ENCODE data around the gene EXOSC5.

Gene EXOSC5

GRCh38 chr19:41403181-41403970 is 6.2 kb upstream of the EXOSC5 start:
- no peak for DNase-seq (ENCODE audit: low read depth)
- TF ChIP-seq, protein P1, sequence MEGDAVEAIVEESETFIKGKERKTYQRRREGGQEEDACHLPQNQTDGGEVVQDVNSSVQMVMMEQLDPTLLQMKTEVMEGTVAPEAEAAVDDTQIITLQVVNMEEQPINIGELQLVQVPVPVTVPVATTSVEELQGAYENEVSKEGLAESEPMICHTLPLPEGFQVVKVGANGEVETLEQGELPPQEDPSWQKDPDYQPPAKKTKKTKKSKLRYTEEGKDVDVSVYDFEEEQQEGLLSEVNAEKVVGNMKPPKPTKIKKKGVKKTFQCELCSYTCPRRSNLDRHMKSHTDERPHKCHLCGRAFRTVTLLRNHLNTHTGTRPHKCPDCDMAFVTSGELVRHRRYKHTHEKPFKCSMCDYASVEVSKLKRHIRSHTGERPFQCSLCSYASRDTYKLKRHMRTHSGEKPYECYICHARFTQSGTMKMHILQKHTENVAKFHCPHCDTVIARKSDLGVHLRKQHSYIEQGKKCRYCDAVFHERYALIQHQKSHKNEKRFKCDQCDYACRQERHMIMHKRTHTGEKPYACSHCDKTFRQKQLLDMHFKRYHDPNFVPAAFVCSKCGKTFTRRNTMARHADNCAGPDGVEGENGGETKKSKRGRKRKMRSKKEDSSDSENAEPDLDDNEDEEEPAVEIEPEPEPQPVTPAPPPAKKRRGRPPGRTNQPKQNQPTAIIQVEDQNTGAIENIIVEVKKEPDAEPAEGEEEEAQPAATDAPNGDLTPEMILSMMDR (IDR thresholded peaks at IDR 0.05; ENCODE audit: insufficient read depth, low read depth, low read length, missing control alignments), result no peak
- H3K4me3 ChIP-seq (ENCODE audit: low read depth, low read length), result no peak overlapping the region

DNA sequence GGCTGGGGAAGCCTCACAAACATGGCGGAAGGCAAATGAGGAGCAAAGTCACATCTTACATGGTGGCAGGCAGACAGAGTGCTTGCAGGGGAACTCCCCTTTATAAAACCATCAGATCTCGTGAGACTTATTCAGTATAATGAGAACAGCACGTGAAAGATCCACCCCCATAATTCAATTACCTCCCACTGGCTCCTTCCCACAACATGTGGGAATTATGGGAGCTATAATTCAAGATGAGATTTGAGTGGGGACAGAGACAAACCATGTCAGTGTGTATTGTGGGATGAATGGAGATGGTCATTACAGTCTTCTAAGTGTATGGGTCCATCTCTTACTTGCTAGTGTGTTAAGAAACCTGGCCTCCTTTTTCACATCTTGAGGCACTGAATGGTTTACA is 4.9 kb upstream of the EXOSC5 start:
- no peak overlapping the region for H3K4me3 ChIP-seq (ENCODE audit: low read depth, low read length)
- TF ChIP-seq, protein P1 (IDR thresholded peaks at IDR 0.05; ENCODE audit: insufficient read depth, low read depth, low read length, missing control alignments), result no peak
- no peak for DNase-seq (ENCODE audit: low read depth)

DNA sequence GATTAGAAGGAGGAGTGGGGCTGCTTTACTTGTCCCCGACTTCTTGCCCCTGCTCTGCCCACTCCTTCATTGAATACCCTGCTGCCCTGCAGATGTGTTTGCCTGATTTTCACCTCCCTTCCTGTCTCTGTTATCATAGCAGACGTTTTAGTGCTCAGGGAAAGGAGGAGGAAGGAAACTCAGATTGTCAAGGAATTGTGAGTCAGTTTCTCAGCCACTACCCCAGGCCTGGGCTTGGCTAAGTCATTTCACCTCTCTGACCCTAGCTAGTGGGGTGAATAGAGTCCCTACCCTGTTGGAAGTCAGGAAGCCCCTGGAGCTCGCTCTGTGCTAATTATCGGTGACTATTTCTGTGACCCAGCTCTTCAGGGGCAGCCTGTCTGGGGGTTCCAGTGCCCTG is 4.3 kb upstream of the EXOSC5 start:
- TF ChIP-seq, protein P1 (IDR thresholded peaks at IDR 0.05; ENCODE audit: insufficient read depth, low read depth, low read length, missing control alignments), result no peak
- DNase-seq (ENCODE audit: low read depth), result no peak
- H3K4me3 ChIP-seq (ENCODE audit: low read depth, low read length), result no peak overlapping the region

- DNase-seq (ENCODE audit: low read depth), result no peak
- TF ChIP-seq, protein P1 (IDR thresholded peaks at IDR 0.05; ENCODE audit: insufficient read depth, low read depth, low read length, missing control alignments), result no peak
- H3K4me3 ChIP-seq (ENCODE audit: low read depth, low read length), result no peak overlapping the region
Measured at GRCh38 chr19:41399525-41399924, 2.4 kb upstream of the EXOSC5 start.

DNA sequence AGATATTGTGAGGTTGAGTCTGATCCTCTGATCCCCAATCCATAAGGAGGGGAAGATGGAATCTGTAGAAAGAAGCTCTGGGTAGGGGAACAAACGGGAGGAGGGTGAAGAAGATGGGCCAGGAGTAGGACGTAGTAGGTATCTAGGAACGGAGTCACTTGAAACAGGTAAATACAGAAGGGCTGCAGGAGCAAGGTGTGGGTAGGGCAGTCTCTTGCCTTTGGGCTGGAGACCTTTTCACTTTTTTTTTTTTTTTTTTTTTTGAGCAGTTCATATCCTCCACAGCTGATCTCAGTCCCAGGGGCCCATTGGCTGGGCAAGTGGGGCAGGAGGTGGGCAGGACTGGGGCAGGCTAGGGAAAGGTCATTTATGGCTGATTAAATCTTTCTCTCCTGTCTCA is 1.9 kb upstream of the EXOSC5 start:
- TF ChIP-seq, protein P1 (IDR thresholded peaks at IDR 0.05; ENCODE audit: insufficient read depth, low read depth, low read length, missing control alignments), result no peak
- no peak for DNase-seq (ENCODE audit: low read depth)
- peak overlapping the region; percentile 89 for H3K4me3 ChIP-seq (ENCODE audit: low read depth, low read length)

DNA sequence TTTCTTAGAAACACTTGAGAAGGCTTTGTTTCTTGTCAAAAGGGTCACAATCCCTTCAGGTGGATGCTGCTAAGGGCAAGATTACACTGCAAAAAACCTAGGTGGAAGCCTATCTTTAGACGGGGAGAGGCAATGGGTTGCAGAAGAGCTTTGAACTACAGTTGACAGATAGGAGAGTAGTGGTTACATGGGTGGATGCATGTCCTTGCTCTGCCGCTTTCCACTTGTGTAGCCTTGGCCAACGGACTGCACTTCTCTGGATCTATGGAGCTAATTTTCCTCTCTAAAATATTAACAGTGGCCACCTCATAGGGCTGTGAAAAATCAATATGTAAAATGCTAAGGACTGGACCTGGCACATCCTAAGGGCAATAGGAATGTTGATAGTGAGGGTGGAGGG is 1.4 kb upstream of the EXOSC5 start:
- H3K4me3 ChIP-seq (ENCODE audit: low read depth, low read length), result peak overlapping the region; percentile 89
- peak; percentile 22 for DNase-seq (ENCODE audit: low read depth)
- TF ChIP-seq, protein P1 (IDR thresholded peaks at IDR 0.05; ENCODE audit: insufficient read depth, low read depth, low read length, missing control alignments), result no peak

DNA sequence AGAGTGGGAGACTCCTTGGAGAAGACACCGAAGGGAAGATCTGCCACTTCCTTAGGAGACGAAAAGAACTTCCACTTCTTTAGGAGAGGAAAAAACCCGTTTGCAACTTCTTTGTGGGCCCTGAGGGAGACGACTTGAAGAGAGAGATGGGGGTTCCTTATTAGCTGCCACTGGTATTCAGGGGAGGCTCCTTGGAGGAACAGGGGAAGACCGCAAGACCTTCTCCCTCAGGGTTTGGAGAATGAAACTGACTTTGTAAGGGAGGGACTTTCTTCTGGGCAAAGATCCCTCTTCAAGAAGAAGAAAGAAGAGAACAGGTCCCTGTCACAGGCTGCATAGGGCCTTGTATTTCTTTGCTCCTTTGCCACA is 875 bp upstream of the EXOSC5 start:
- peak overlapping the region; percentile 89 for H3K4me3 ChIP-seq (ENCODE audit: low read depth, low read length)
- peak; percentile 17 for DNase-seq (ENCODE audit: low read depth)
- TF ChIP-seq, protein P1 (IDR thresholded peaks at IDR 0.05; ENCODE audit: insufficient read depth, low read depth, low read length, missing control alignments), result no peak
